Fibroblast of lung (primary cell): ENCODE measurements around the gene FBN3.

Experiments
- CTCF ChIP-seq, 2 donors: IDR thresholded peaks in 1 of 2; conservative IDR thresholded peaks in 1 of 2; 1 replicate in 1 of 2; 2 replicates in 1 of 2; pipeline ENCODE4 v1.5.1; 2011 to 2012; ENCODE audit warnings: low read length in 2 of 2, control low read depth in 1 of 2, inconsistent platforms in 1 of 2, low read depth in 1 of 2, mild to moderate bottlenecking in 1 of 2
- EZH2 ChIP-seq: IDR thresholded peaks from 2 replicates; pipeline ENCODE4 v1.5.1; 2012; ENCODE audit warnings: low read length, control low read depth, mild to moderate bottlenecking; ENCODE audit errors: missing control alignments

GRCh38 chr19:8094336-8094735, 55.1 kb downstream of the FBN3 start:
- no peak for TF ChIP-seq CTCF (conservative IDR thresholded peaks at IDR 0.05 in 1 of 2, IDR thresholded peaks at IDR 0.05 in 1 of 2; ENCODE audit: low read depth in 1 of 2, low read length in 2 of 2)
- no peak for TF ChIP-seq EZH2
